ENCODE measurements around the gene PCDHB2.
"Not testable (repeated sequence)": the region's sequence is repeated elsewhere in the genome, so short reads cannot be mapped to it uniquely, and the experiment has no call there.

GRCh38 chr5:141102471-141102870 is 8.1 kb downstream of the PCDHB2 start:
- not testable (repeated sequence) for TF ChIP-seq TCF3 (IDR thresholded peaks at IDR 0.05; ENCODE audit: borderline replicate concordance, insufficient read depth, low read depth, low read length); POLR2A (IDR thresholded peaks at IDR 0.05; ENCODE audit: low read depth, low read length); ZSCAN29 (IDR thresholded peaks at IDR 0.05); SMC3 (IDR thresholded peaks at IDR 0.05; ENCODE audit: borderline replicate concordance, low read length)
